Activated CD8-positive, alpha-beta memory T cell treated with anti-CD3 and anti-CD28 coated beads, Interleukin-2, amount 50 U/mL, for 24 hours (primary cell): ENCODE results near the gene GNB1.
"Not testable (repeated sequence)": the region's sequence is repeated elsewhere in the genome, so short reads cannot be mapped to it uniquely, and the experiment has no call there.

Experiments
- DNase-seq: peaks from one replicate; pipeline ENCODE4 v3.0.0-alpha.2; 2020; ENCODE audit errors: extremely low read depth

The GNB1 gene

GRCh38 chr1:1859970-1860697 lies 30.8 kb downstream of the GNB1 start:
- DNase-seq: not testable (repeated sequence)

GRCh38 chr1:1858382-1859086 lies 32.4 kb downstream of the GNB1 start:
- no peak for DNase-seq

GRCh38 chr1:1857096-1857703 lies 33.7 kb downstream of the GNB1 start:
- no peak for DNase-seq

GRCh38 chr1:1856161-1856560 lies 34.7 kb downstream of the GNB1 start:
- DNase-seq: not testable (repeated sequence)

- DNase-seq: no peak
These were observed 37.2 kb downstream of the GNB1 start for GRCh38 chr1:1853593-1854257.

- DNase-seq: no peak
These were observed 38.1 kb downstream of the GNB1 start for GRCh38 chr1:1852619-1853414.

GRCh38 chr1:1847890-1848289 lies 43.0 kb downstream of the GNB1 start:
- no peak for DNase-seq

GRCh38 chr1:1847061-1847850 lies 43.6 kb downstream of the GNB1 start:
- DNase-seq: no peak

- no peak for DNase-seq
These were observed 44.4 kb downstream of the GNB1 start for GRCh38 chr1:1846386-1846918.

GRCh38 chr1:1842360-1843146 lies 48.3 kb downstream of the GNB1 start:
- no peak for DNase-seq

- no peak for DNase-seq
These were observed 49.3 kb downstream of the GNB1 start for GRCh38 chr1:1841575-1841995.

GRCh38 chr1:1839311-1839965 lies 51.4 kb downstream of the GNB1 start:
- DNase-seq: no peak

- no peak for DNase-seq
These were observed 54.8 kb downstream of the GNB1 start for GRCh38 chr1:1836119-1836518.

- no peak for DNase-seq
These were observed 55.3 kb downstream of the GNB1 start for GRCh38 chr1:1835546-1835945.

- DNase-seq: no peak
These were observed 57.0 kb downstream of the GNB1 start for GRCh38 chr1:1833916-1834325.

GRCh38 chr1:1833456-1833855 lies 57.4 kb downstream of the GNB1 start:
- DNase-seq: no peak

GRCh38 chr1:1832820-1833219 lies 58.1 kb downstream of the GNB1 start:
- DNase-seq: no peak

GRCh38 chr1:1832166-1832565 lies 58.7 kb downstream of the GNB1 start:
- no peak for DNase-seq
